Activated CD8-positive, alpha-beta memory T cell treated with anti-CD3 and anti-CD28 coated beads, Interleukin-2, amount 10 ng/mL, durations not matched to agents 7 days and 5 days (primary cell): ENCODE results near the gene TCTN1. TPM values are rescaled to one million over a fixed set of nuclear protein-coding genes. Genes with fewer than 3 reads are reported as not detected.

Source experiments
- ATAC-seq: fragments of 150-1000 bp; cut with Tn5 transposase; one replicate; pipeline ENCODE4 v1.10.0; 2021; ENCODE audit warnings: moderate library complexity
- CTCF ChIA-PET: fragments of 350-600 bp; sonication (Branson Sonifier 250); formaldehyde crosslinking; loops from one replicate; lab custom pipeline; 2021; ENCODE audit warnings: antibody characterized with exemption; lab: Charles Lee
- DNase-seq: peaks from one replicate; pipeline ENCODE4 v3.0.0-alpha.2; 2020
- H3K27ac Mint-ChIP-seq: one replicate; pipeline ENCODE4 v1.8.0; 2021; ENCODE audit warnings: mild to moderate bottlenecking, mixed read lengths
- H3K27me3 Mint-ChIP-seq: one replicate; pipeline ENCODE4 v1.8.0; 2021; ENCODE audit warnings: mixed read lengths
- H3K36me3 Mint-ChIP-seq: one replicate; pipeline ENCODE4 v1.8.0; 2021; ENCODE audit warnings: mild to moderate bottlenecking, mixed read lengths
- H3K4me1 Mint-ChIP-seq: one replicate; pipeline ENCODE4 v1.8.0; 2021; ENCODE audit warnings: mixed read lengths
- H3K4me3 Mint-ChIP-seq: one replicate; pipeline ENCODE4 v1.8.0; 2021; ENCODE audit warnings: mild to moderate bottlenecking, moderate library complexity, mixed read lengths
- H3K9me3 Mint-ChIP-seq: one replicate; pipeline ENCODE4 v1.8.0; 2022; ENCODE audit warnings: low read depth, mixed read lengths
- total RNA-seq, 2 experiments: library from RNA; stranded (reverse); gene quantifications; one replicate each; pipeline ENCODE4 v1.2.3, GENCODE V29; 2021

Gene TCTN1
- total RNA-seq, 2 experiments from 2014 or later = 5.5 to 5.8 TPM

DNA sequence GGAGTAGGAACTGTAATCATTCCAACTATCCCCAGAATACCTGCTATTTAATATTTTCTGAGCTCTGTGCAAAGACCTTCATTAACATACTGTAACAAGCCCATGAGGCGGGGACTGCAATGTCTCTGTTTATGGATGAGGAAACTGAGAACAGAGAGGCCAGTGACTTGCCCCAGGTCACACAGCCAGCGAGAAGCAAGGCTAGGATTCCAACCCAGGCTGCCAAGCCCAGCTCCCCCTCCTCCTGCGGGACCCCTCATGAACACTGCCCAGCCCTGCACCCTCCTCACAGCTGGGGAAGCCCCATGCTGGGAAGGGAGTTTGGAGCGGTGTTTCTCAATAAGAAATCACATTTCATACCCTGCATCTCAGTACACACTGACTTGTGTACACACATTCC lies 64.1 kb downstream of the TCTN1 start:
- Mint-ChIP-seq H3K36me3 (peaks cover 23% of the 10 kb centered on the region), H3K4me1 (peaks cover 45% of the 10 kb centered on the region), H3K9me3 (peaks cover 4% of the 10 kb centered on the region), H3K27me3 (no peaks in the 10 kb centered on the region), H3K27ac (peak overlapping the region; percentile 40), H3K4me3 (no peak overlapping the region)
- ATAC-seq (no peak), DNase-seq (no peak)
- CTCF ChIA-PET = interaction anchor here (1.1 to 1.7 kb wide), 2 partner anchors 11 to 12 kb away, joined by 4 to 5 read pairs; partner anchors contain the start of gene HVCN1

DNA sequence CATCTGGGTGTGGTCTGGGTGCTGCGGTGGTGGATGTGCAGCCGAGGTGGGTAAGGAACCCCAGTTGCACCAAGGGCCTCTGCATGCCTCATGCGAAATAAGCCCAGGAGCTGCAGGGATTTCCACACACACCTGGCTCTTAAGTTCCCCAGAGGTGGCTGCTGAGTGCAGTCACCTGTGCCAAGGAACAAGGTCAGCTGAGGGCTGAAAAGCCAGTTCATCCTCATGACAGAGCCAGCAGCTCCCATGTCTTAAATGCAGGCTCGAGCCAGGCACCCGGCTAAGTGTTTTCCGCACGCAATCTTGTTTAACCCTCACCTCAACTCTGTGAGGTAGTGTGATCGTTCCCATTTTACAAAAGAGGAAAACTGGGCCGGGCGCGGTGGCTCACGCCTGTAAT lies 65.3 kb downstream of the TCTN1 start:
- H3K4me3 Mint-ChIP-seq = no peak overlapping the region
- peaks cover 21% of the 10 kb centered on the region for H3K36me3 Mint-ChIP-seq
- peaks cover 4% of the 10 kb centered on the region for H3K9me3 Mint-ChIP-seq
- CTCF ChIA-PET = interaction anchor here (1.4 kb wide), 1 partner anchor 19 kb away, joined by 4 read pairs; no protein-coding TSS in a partner anchor
- H3K27me3 Mint-ChIP-seq = no peaks in the 10 kb centered on the region
- no peak overlapping the region for H3K27ac Mint-ChIP-seq
- H3K4me1 Mint-ChIP-seq = peaks cover 34% of the 10 kb centered on the region
- ATAC-seq (no peak), DNase-seq (no peak)

DNA sequence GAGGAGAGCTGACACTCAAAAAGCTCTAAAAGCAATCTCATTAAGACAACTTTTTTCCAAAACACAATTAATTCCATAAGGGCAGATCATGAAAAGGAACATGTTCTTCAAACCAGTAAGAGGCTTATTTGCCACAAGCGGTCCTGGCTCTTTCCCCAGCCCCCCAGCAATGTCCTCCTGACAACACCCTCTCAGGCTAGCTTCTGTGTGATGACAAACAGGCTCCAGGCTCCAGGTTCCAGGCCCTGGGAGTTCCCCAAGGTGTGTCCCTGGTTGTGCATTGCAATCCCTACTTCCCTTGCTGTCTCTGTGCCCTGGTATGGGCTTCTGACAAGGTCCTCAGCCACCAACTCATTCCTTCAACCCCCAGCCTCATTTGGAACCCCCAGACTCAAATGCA lies 66.1 kb downstream of the TCTN1 start:
- H3K27me3 Mint-ChIP-seq = no peaks in the 10 kb centered on the region
- CTCF ChIA-PET = interaction anchor here (0.6 to 1.4 kb wide), 2 partner anchors 18 to 62 kb away, joined by 3 to 4 read pairs; no protein-coding TSS in a partner anchor
- no peak overlapping the region for H3K4me3 Mint-ChIP-seq
- peaks cover 29% of the 10 kb centered on the region for H3K4me1 Mint-ChIP-seq
- no peak overlapping the region for H3K27ac Mint-ChIP-seq
- H3K9me3 Mint-ChIP-seq = no peaks in the 10 kb centered on the region
- DNase-seq = no peak
- peaks cover 18% of the 10 kb centered on the region for H3K36me3 Mint-ChIP-seq
- ATAC-seq = no peak

DNA sequence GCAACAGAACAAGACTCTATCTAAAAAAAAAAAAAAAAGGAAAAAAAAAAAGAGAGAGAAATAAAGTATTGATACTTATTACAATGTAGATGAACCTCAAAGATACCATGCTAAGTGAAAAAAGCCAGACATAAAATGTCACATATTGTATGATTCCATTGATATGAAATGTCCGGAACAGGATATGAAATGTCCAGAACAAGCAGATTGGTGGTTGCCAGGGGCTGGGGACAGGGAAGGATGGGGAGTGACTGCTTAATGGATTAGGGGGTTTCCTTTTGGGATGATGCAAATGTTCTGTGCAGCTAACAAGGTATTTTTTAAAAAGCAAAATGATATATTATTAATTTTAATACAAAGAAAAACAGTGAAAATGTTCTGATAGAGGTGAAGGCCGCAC lies 70.0 kb downstream of the TCTN1 start:
- H3K4me1 Mint-ChIP-seq = peaks cover 21% of the 10 kb centered on the region
- no peak overlapping the region for H3K27ac Mint-ChIP-seq
- peaks cover 18% of the 10 kb centered on the region for H3K36me3 Mint-ChIP-seq
- no peak overlapping the region for H3K4me3 Mint-ChIP-seq
- no peaks in the 10 kb centered on the region for H3K27me3 Mint-ChIP-seq
- ATAC-seq = no peak
- no peak for DNase-seq
- CTCF ChIA-PET = no interaction called here
- no peaks in the 10 kb centered on the region for H3K9me3 Mint-ChIP-seq

DNA sequence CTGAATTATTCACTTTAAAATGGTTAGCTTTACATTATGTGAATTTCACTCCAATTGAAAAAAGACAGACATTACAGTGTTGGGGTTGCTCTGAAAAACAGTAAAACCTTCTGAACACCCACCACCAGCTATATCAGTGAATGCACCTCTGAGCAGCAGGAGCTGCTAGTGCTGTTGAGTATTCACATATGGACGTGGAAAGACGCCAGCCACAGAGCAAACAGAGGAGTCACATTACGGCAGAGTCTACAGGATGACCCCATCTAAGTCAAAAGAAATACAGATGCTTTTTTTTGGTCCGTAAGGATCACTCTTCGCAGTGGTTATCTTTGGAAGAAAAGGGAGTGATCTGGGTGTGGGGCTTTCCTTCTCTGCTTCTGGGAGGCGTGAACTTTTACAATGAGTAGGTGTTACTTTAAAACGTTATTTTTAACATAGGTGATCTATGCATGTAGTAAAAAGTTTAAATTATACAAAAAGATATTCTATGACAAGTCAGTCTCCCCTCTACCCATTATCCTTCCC lies 70.4 kb downstream of the TCTN1 start:
- Mint-ChIP-seq H3K4me3 (no peak overlapping the region), H3K36me3 (peaks cover 18% of the 10 kb centered on the region), H3K4me1 (peaks cover 22% of the 10 kb centered on the region), H3K27ac (no peak overlapping the region), H3K27me3 (no peaks in the 10 kb centered on the region), H3K9me3 (no peaks in the 10 kb centered on the region)
- CTCF ChIA-PET = no interaction called here
- no peak for ATAC-seq
- DNase-seq = no peak

DNA sequence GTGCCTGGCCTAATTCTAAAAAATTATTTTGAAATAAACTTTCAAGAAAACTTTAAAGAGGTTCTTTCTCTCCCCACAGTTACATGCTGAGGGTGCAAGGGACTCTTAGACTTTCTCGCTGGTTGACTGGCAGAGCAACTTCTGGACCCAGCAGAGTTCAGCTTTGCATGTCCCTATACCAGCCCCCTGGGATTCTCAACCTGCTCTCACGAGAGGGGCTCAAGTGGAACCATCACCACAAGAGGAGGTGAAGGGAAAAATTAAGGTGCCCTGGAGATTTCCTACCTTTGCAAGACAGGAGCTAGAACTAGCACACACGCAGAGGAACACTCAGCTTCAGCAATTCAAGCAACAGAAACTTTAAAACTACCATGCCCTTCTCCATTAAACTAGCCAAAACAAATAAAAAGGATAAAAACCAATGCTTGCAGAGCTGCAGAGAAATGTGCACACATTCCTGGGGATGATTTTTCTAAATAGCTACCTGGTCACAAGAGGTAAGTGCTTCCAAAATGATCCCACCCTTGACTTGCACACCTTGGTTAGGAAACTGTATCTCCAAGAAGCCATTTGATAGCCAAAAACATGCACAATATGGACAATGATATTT lies 72.5 kb downstream of the TCTN1 start:
- H3K27me3 Mint-ChIP-seq = no peaks in the 10 kb centered on the region
- H3K27ac Mint-ChIP-seq = no peak overlapping the region
- H3K36me3 Mint-ChIP-seq = peaks cover 18% of the 10 kb centered on the region
- H3K4me1 Mint-ChIP-seq = peaks cover 37% of the 10 kb centered on the region
- CTCF ChIA-PET = no interaction called here
- DNase-seq = no peak
- H3K9me3 Mint-ChIP-seq = no peaks in the 10 kb centered on the region
- H3K4me3 Mint-ChIP-seq = no peak overlapping the region
- ATAC-seq = no peak

DNA sequence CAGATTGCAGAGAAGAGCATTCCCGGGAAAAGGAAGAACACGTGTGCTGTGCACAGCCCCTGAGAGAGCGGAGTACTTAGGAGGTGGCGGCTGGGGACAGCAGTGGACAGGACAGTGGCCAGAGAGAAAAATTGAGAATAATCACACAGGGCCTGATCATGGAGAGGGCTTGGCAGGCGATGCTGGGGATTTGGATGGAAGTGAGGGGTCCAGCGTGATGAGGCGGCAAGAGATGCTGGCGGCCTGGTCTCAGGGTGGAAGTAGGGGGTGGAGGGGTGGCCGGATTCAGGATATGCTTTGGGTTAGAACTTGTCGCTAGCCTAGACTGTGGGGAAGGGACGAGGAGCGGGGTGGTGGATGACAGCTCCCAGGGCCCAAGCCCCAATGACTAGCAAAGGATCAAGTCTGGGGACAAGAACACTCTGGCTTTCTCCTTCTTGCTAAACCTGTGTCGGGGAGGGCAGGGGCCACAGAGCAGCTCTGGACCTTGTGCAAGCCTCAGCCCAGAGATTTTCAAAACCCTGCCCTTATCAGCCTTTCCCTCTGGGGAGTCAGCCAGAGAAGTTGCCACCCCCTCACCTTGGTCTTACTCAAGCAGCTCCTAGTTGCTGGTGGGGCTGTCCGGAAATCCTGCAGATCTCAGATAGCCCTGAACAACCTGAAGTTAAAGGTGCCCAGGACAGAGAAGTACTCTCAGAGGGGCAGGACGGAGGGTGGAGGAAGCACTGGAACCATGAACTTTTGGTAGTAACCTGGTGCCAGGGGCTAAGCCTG lies 73.7 kb downstream of the TCTN1 start:
- Mint-ChIP-seq H3K9me3 (no peaks in the 10 kb centered on the region), H3K36me3 (peaks cover 16% of the 10 kb centered on the region), H3K4me3 (peak overlapping the region; percentile 78), H3K27me3 (no peaks in the 10 kb centered on the region), H3K4me1 (peaks cover 35% of the 10 kb centered on the region), H3K27ac (peak overlapping the region; percentile 71)
- ATAC-seq (no peak), DNase-seq (no peak)
- CTCF ChIA-PET = interaction anchor here (0.7 to 1.3 kb wide), 2 partner anchors 25 to 74 kb away, joined by 3 to 6 read pairs; partner anchors contain the start of gene TCTN1

DNA sequence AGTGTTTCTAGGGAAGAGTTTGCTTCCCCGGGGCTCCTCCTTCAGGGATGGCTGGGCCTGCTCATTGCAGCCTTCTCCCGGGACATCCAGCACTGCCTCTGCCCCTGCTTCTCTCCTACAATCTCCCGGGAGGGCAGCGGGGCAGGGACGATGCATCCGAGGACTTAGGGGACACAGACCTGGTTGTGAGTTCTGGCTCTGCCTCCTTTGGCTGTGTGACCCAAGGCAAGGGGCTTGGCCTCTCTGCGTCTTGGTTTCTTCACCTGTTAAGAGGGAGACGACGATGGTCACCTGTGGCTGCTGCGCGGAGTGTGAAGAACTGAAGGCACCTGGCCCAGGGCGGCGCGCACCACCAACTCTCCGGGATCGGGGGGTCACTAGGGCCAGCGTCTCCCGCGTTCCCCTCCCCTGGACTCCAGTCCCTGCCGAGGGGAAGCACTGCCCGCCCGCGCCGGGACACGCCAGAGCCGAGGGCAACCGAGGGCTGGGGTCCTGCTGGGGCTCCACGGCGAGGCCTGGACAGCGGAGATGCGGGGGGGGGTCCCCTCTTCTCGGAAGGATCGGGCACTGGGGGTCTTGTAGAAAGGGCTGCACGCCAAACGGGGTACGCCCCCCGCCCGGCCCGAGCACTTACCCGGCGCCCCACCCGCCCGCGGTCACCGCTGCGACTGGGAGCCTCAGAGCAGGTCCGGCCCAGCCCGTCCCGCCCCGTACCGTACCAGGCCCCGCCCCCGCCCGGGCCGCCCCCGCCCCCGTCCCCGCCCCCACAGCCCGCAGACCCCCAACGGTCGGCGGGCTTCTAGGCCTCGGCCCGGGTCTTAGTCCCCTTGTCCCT lies 74.7 kb downstream of the TCTN1 start, which contains the start of gene HVCN1:
Gene HVCN1 (minus strand): TSS at position 670 of the 835 bp plus-strand sequence. CDS start 5,870 bp downstream, outside the sequence.
- Mint-ChIP-seq H3K4me3 (peak within 1 kb of the TSS; percentile 78), H3K36me3 (peaks cover 14% of the 10 kb centered on the region), H3K9me3 (no peaks in the 10 kb centered on the region), H3K4me1 (peaks cover 35% of the 10 kb centered on the region), H3K27me3 (no peaks in the 10 kb centered on the region), H3K27ac (peak within 1 kb of the TSS; percentile 94)
- CTCF ChIA-PET = interaction anchor here (1.3 to 1.7 kb wide), 5 partner anchors 9 to 86 kb away, joined by 4 to 5 read pairs (median 5); no protein-coding TSS in a partner anchor
- peak; percentile 71 for ATAC-seq
- DNase-seq = peak; percentile 69

DNA sequence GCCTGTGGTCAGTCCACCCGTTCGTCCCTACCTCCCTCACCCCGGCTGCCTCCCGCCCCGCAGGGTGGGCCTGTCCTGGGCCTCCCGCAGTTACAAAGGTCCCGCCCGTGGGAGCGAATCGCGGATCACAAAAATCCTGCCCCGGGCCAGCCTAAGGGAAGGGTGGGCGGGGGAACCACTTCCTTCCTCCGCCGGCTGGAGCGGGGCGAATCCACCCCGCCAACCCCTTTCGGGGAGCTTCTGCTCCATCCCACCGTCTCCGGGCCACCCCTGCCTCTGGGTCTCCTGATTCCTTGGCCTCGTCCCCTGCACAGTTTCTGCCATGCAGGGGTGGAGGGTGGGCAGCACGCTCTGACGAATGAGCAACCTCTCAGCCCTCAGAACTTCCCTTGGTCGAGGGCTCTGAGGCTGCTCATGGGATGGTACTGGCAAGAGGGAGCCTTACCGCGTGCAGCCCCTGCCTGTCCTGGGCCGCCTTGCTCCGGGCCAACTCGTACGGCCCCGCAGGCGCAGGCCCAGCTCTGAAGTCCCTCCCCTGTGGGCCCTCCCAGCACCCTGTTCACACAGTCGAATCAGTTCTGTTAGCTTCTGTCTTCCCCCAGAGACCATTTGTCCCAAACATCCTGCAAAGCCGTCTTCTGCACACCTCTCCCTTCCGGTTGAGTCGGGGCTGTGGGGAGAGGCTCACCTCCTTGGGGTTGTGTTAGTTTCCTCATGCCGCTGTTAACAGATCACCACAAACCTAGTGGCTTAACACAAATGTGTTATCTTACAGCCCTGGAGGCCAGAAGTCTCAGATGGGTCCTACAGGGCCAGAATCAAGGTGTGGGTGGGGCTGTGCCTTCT lies 75.6 kb downstream of the TCTN1 start:
- DNase-seq = peak; percentile 88
- Mint-ChIP-seq H3K9me3 (no peaks in the 10 kb centered on the region), H3K36me3 (peaks cover 10% of the 10 kb centered on the region), H3K4me3 (peak overlapping the region; percentile 78), H3K4me1 (peaks cover 34% of the 10 kb centered on the region), H3K27ac (peak overlapping the region; percentile 94), H3K27me3 (no peaks in the 10 kb centered on the region)
- CTCF ChIA-PET = interaction anchor here (0.7 to 1.7 kb wide), 7 partner anchors 8 to 198 kb away, joined by 3 to 5 read pairs (median 4); no protein-coding TSS in a partner anchor
- ATAC-seq = peak; percentile 82

DNA sequence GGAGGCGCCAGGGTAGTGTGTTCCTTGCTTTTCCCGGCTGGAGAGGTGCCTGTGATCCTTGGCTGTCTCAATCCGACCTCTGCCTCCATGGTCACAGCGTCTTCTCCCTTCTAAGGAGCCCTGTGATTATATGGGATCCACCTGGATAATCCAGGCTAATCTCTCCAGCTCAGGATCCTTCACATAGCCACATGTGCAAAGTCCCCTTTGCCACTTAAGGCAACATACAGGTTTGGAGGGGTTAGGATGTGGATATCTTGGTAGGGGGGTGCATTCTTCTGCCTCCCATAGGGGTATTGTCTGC lies 76.2 kb downstream of the TCTN1 start:
- CTCF ChIA-PET = interaction anchor here (1.0 to 1.7 kb wide), 6 partner anchors 8 to 87 kb away, joined by 3 to 5 read pairs (median 4); no protein-coding TSS in a partner anchor
- DNase-seq (no peak), ATAC-seq (no peak)
- Mint-ChIP-seq H3K4me3 (peak overlapping the region; percentile 78), H3K27ac (peak overlapping the region; percentile 94), H3K9me3 (no peaks in the 10 kb centered on the region), H3K4me1 (peaks cover 34% of the 10 kb centered on the region), H3K36me3 (peaks cover 9% of the 10 kb centered on the region), H3K27me3 (no peaks in the 10 kb centered on the region)

DNA sequence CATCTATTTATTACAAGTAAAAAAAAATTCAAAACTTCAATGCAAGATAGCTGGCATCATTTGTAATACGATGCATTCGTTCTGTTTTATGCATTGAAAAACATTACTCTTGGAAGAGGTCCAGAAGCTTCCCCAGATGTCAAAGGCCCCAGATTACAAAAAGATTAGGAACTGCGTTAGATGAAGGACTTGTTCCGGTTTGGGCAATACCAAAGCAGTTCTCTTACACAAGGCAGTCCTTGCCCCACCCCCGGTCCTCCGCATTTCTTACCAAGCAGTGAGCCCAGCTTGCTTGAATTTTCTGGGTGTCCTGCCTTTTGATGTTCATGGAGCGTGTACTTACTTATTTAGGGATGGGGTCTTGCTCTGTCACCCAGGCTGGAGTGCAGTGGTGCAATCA lies 79.8 kb downstream of the TCTN1 start:
- DNase-seq (no peak), ATAC-seq (no peak)
- H3K9me3 Mint-ChIP-seq = no peaks in the 10 kb centered on the region
- peaks cover 29% of the 10 kb centered on the region for H3K4me1 Mint-ChIP-seq
- H3K27me3 Mint-ChIP-seq = no peaks in the 10 kb centered on the region
- H3K4me3 Mint-ChIP-seq = no peak overlapping the region
- CTCF ChIA-PET = interaction anchor here (0.8 kb wide), 1 partner anchor 73 kb away, joined by 3 read pairs; no protein-coding TSS in a partner anchor
- H3K27ac Mint-ChIP-seq = no peak overlapping the region
- H3K36me3 Mint-ChIP-seq = no peaks in the 10 kb centered on the region

DNA sequence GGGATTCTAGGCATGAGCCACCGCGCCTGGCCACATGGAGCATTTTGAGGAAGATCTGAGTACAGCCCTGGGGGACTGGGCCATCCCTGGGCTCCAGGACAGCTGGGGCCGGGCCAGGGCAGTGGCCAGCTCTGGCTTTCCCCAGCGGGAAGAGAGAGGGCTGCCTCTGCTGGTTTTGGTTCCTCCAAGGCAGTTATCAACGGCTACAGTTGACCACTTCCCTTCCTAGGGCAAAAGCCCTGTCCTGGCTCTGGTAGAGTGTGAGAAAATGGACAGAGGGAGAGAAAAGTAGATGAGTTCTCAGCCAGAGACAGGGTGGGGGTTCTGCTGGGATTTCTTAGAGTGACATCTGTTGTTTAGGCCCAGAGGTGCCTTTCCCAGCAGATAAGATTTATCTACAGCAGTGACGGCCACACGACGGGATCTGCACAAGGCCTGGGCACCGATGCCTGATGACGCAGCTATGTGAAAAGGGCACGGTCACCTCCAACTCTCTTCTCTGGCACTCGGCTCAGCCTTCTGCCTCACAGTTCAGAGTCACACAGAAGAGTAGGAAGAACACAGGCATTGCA lies 80.5 kb downstream of the TCTN1 start:
- H3K36me3 Mint-ChIP-seq = no peaks in the 10 kb centered on the region
- CTCF ChIA-PET = no interaction called here
- ATAC-seq (no peak), DNase-seq (no peak)
- no peak overlapping the region for H3K27ac Mint-ChIP-seq
- no peak overlapping the region for H3K4me3 Mint-ChIP-seq
- H3K4me1 Mint-ChIP-seq = peaks cover 27% of the 10 kb centered on the region
- no peaks in the 10 kb centered on the region for H3K9me3 Mint-ChIP-seq
- no peaks in the 10 kb centered on the region for H3K27me3 Mint-ChIP-seq
